Articular chondrocyte of knee joint (primary cell): ENCODE data around the gene PCDHA3. TPM values are rescaled to one million over a fixed set of nuclear protein-coding genes. Genes with fewer than 3 reads are reported as not detected.

Experiments
- total RNA-seq: library from RNA; depleted of rRNA; stranded (reverse); fragments of >200 nt; gene quantifications from 2 replicates; pipeline ENCODE4 v1.2.3, GENCODE V29; 2012

Gene PCDHA3
- 0.11 and 0.26 TPM in 2 replicates for total RNA-seq

GRCh38 chr5:140800816-140801493 is at the start of gene PCDHA3:
PCDHA3 (plus strand) TSS chr5:140801057.

GRCh38 chr5:140785905-140786686 is 14.8 kb upstream of the PCDHA3 start, which contains the start of gene PCDHA1:
PCDHA1 (plus strand) TSS chr5:140786140.

GRCh38 chr5:140794595-140795258 is 6.1 kb upstream of the PCDHA3 start, which contains the start of gene PCDHA2:
PCDHA2 (plus strand) TSS chr5:140794852.

GRCh38 chr5:140806834-140807775 is 6.2 kb downstream of the PCDHA3 start, which contains the start of gene PCDHA4:
PCDHA4 (plus strand) TSS chr5:140807068.

GRCh38 chr5:140821375-140822280 is 20.8 kb downstream of the PCDHA3 start, which contains the start of gene PCDHA5:
PCDHA5 (plus strand) TSS chr5:140821613.

GRCh38 chr5:140827704-140828361 is 27.0 kb downstream of the PCDHA3 start, which contains the start of gene PCDHA6:
PCDHA6 (plus strand) TSS chr5:140827960; CDS start chr5:140828092, 132 bp downstream.

GRCh38 chr5:140833993-140834392 is 33.1 kb downstream of the PCDHA3 start, which contains the start of gene PCDHA7:
PCDHA7 (plus strand) TSS chr5:140834269; CDS start chr5:140834384, 115 bp downstream.

GRCh38 chr5:140840978-140841962 is 40.4 kb downstream of the PCDHA3 start, which contains the start of gene PCDHA8:
PCDHA8 (plus strand) TSS chr5:140841187; CDS start chr5:140841322, 135 bp downstream.

GRCh38 chr5:140848139-140849102 is 47.6 kb downstream of the PCDHA3 start, which contains the start of gene PCDHA9:
PCDHA9 (plus strand) TSS chr5:140848382; CDS start chr5:140848496, 114 bp downstream.

Other genes with a start within 250 kb of the PCDHA3 start
- gene SRA1, start 243.6 kb upstream of the PCDHA3 start, total RNA-seq = 29.1 and 36.3 TPM in 2 replicates
- gene APBB3, start 236.5 kb upstream of the PCDHA3 start, total RNA-seq = 17.4 and 19.2 TPM in 2 replicates
- 20.0 and 20.1 TPM in 2 replicates for gene SLC35A4, start 236.2 kb upstream of the PCDHA3 start, total RNA-seq
- gene CD14, start 167.9 kb upstream of the PCDHA3 start, total RNA-seq = 2.9 and 5.3 TPM in 2 replicates
- 7.7 and 26.5 TPM in 2 replicates for gene TMCO6, start 161.6 kb upstream of the PCDHA3 start, total RNA-seq
- gene NDUFA2, start 153.4 kb upstream of the PCDHA3 start, total RNA-seq = 22.9 and 29.6 TPM in 2 replicates
- 98.9 and 99.1 TPM in 2 replicates for gene IK, start 153.2 kb upstream of the PCDHA3 start, total RNA-seq
- gene WDR55, start 136.2 kb upstream of the PCDHA3 start, total RNA-seq = 21.5 and 24.4 TPM in 2 replicates
- 0.11 and 0.13 TPM in 2 replicates for gene DND1, start 127.5 kb upstream of the PCDHA3 start, total RNA-seq
- 47.3 and 49.1 TPM in 2 replicates for gene HARS1, start 109.7 kb upstream of the PCDHA3 start, total RNA-seq
- 24.4 and 28.6 TPM in 2 replicates for gene HARS2, start 109.6 kb upstream of the PCDHA3 start, total RNA-seq
- gene ZMAT2, start 100.6 kb upstream of the PCDHA3 start, total RNA-seq = 43.1 and 52.0 TPM in 2 replicates
- gene PCDHA1, start 14.9 kb upstream of the PCDHA3 start, total RNA-seq = under 0.01 and 0.11 TPM in 2 replicates
- gene PCDHA2, start 6.2 kb upstream of the PCDHA3 start, total RNA-seq = under 0.01 TPM in 1 of 2 replicates, not detected in the other
- gene PCDHA4, start 6.0 kb downstream of the PCDHA3 start, total RNA-seq = 0.26 and 0.32 TPM in 2 replicates
- under 0.01 and 0.13 TPM in 2 replicates for gene PCDHA5, start 20.6 kb downstream of the PCDHA3 start, total RNA-seq
- 0.32 and 0.52 TPM in 2 replicates for gene PCDHA6, start 26.9 kb downstream of the PCDHA3 start, total RNA-seq
- 0.13 and 0.22 TPM in 2 replicates for gene PCDHA7, start 33.2 kb downstream of the PCDHA3 start, total RNA-seq
- gene PCDHA8, start 40.1 kb downstream of the PCDHA3 start, total RNA-seq = 0.11 and 0.13 TPM in 2 replicates
- gene PCDHA9, start 47.3 kb downstream of the PCDHA3 start, total RNA-seq = 0.11 and 0.26 TPM in 2 replicates
- gene PCDHA10, start 54.8 kb downstream of the PCDHA3 start, total RNA-seq = 0.13 and 0.54 TPM in 2 replicates
- 0.11 and 0.13 TPM in 2 replicates for gene PCDHA11, start 67.9 kb downstream of the PCDHA3 start, total RNA-seq
- 0.13 TPM in 1 of 2 replicates, not detected in the other for gene PCDHA12, start 74.3 kb downstream of the PCDHA3 start, total RNA-seq
- 0.11 and 0.13 TPM in 2 replicates for gene PCDHA13, start 81.1 kb downstream of the PCDHA3 start, total RNA-seq
- gene PCDHAC1, start 125.2 kb downstream of the PCDHA3 start, total RNA-seq = under 0.01 and 0.13 TPM in 2 replicates
- 0.13 and 0.22 TPM in 2 replicates for gene PCDHAC2, start 165.4 kb downstream of the PCDHA3 start, total RNA-seq